Right renal cortex interstitium (tissue), 3 donors: ENCODE results near the gene FKBP1C. TPM values are rescaled to one million over a fixed set of nuclear protein-coding genes. Genes with fewer than 3 reads are reported as not detected.
"Not testable (repeated sequence)": the region's sequence is repeated elsewhere in the genome, so short reads cannot be mapped to it uniquely, and the experiment has no call there.

Experiments
- DNase-seq, 3 donors: peaks; one replicate each; pipeline ENCODE4 v3.0.0-alpha.2; 2013; ENCODE audit warnings: low read depth in 3 of 3, low spot score in 2 of 3
- polyA plus RNA-seq, 3 donors: library from polyadenylated mRNA; unstranded; fragments of 120-200 nt; gene quantifications; one replicate each; pipeline ENCODE4 v1.2.1, GENCODE V29; 2013; ENCODE audit not compliant: insufficient read length in 3 of 3

The FKBP1C gene
- 1 to 10 TPM in 1 of 3 donors, under 1 TPM in 2; 0.46 to 6.9 (median 0.91) TPM for polyA plus RNA-seq

DNA sequence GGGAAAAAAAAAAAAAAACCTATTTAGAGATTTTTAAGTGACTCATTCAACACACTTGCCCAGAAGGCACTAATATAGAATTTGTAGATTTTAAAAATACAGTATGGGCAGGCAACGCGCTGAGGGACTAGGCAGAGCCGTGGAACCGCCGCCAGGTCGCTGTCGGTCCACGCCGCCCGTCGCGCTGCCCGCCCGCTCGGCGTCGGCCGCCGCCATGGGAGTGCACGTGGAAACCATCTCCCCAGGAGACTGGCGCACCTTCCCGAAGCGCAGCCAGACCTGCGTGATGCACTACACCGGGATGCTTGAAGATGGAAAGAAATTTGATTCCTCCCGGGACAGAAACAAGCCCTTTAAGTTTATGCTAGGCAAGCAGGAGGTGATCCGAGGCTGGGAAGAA is at the start of gene FKBP1C:
TSS of gene FKBP1C (plus strand) at position 127 of the 400 bp plus-strand sequence.
- not testable (repeated sequence) for DNase-seq

DNA sequence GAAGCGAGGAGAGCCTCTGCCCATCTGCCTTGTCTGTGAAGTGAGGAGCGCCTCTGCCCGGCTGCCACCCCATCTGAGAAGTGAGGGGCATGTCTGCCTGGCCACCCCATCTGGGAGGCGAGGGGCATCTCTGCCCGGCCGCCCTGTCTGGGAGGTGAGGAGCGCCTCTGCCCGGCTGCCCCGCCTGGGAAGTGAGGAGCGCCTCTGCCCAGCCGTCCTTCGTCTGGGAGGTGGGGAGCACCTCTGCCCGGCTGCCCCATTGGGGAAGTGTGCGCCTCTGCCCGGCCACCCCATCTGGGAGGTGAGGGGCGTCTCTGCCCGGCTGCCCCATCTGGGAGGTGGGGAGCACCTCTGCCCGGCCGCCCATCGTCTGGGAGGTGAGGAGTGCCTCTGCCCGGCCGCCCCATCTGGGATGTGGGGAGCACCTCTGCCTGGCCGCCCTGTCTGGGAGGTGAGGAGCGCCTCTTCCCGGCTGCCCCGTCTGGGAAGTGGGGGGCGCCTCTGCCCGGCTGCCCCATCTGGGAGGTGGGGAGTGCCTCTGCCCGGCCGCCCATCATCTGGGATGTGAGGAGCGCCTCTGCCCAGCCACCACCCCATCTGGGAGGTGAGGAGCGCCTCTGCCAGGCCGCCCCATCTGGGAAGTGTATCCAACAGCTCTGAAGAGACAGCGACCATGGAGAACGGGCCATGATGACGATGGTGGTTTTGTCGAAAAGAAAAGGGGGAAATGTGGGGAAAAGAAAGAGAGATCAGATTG is 47.0 kb upstream of the FKBP1C start:
- not testable (repeated sequence) for DNase-seq

DNA sequence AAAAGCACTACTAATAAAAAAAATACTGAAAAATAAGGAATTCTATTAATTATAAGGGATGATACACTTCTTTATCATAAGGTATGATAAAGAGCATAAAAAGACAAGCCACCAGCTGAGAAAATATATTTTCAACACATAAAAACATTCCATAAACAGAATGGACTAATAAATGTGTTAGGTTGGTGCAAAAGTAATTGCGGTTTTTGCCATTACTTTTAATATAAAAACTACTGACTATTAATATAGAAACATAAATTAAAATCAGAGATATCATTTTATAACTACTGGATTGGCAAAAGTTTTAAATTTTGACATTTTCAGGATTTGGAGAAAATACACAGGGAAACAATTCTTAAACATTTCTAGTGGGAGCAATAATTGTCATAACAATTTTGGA is 37.1 kb upstream of the FKBP1C start:
- no peak for DNase-seq

DNA sequence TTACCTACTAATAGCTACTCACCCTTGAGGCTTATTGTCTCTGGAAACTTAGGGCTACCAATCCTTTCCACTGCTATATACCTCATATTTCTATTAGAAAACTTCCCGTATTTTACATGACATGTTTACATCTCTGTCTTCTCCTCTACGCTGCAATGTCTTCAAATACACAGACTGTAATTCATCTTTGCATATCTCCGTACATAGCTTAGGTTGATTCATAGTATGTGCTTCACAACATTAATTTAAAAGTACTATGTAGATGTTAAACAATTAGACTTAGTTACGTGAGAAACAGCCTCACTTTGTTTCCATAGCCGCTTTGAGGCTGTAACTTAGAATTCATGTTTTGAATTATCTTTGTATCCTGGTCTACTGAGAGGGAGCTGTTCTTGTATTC is 35.1 kb upstream of the FKBP1C start:
- no peak for DNase-seq

DNA sequence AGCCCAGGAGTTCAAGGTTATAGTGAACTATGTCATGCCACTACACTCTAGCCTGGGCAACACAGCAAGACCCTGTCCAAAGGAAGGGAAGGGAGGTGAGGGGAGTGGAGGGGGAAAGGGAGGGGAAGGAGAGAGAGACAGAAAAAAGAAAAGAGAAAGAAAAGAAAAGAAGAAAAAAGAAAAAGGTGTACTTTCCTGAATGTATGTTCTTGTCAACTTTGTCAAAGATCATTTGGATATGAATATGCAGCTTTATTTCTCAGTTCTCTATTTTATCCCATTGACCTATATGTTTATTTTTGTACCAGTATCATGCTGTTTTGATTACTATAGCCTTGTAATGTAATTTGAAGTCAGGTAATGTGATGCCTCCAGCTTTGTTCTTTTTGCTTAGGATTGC is 30.9 kb upstream of the FKBP1C start:
- DNase-seq = no peak

DNA sequence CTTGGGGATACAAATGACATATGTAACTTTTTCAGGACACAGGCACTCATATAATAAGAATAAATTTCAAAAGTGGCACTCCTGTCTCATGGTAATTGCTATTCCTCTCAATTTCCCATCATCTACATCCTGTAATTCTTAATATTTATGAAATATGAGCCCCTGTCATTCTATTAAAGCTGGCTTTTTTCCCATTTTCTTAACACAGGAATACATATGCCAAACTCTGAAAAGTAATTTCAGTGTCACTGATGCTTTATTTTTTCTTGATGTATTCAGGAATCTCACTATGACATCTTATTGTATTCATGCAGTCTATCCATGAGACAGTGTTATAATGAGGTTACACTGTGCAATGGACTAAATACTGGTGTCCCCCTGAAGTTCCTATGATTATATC is 24.3 kb upstream of the FKBP1C start:
- DNase-seq = no peak

DNA sequence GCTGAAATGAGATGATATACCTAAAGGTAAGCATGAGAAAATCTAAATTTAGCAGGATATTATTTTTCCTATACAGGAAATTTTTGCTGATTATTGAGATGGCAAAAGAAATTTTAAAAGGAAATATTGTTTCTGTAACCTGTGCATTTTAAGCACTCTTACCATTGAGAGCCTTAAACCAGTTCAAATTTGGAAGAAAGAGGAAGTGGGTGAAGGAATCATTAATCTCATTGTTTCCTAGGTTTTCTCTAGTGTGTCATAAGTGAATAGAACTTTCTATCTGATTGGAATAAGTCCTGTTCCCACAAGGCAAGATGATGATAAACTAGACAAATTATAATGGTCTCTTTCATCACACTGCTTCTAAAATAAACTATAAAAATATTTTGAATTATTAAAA is 22.4 kb upstream of the FKBP1C start:
- no peak for DNase-seq

DNA sequence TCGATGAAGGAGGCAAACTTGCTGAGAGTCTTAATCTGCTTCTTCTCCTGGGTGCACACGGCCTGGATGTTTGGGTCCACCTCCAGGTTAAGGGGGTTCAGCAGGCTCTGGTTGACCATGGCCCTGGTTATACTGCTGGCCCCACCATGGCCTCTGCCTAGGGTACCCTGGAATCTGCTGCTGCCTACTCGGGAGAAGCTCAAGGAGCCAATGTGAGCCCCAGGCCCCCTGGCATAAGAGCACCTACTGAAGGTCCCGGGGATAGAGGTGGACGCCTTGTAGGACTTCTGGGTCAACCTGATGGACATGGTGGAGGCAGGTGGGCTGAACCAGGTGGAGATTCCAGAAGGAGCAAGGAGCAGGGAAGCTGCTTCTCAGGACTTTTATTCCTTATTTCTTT is 17.9 kb upstream of the FKBP1C start:
- DNase-seq = no peak

DNA sequence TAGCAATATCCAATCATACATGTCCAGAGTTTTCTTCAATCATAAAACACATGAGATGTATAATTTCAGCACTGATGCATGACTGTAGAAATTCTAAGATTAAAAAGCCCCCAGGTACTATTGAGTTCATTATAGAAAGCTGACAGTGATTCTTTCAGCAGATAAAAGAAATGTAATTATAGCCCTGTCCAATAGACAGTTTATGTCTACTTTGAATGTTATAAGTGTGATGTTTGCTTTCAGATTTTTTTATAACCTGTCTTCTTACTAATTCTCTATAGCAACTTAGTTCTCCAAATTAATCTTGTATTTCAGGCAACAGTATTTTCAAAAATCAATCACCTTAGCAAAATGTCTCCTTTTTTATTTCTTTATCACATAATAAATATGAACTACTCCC is 13.5 kb upstream of the FKBP1C start:
- DNase-seq = no peak

DNA sequence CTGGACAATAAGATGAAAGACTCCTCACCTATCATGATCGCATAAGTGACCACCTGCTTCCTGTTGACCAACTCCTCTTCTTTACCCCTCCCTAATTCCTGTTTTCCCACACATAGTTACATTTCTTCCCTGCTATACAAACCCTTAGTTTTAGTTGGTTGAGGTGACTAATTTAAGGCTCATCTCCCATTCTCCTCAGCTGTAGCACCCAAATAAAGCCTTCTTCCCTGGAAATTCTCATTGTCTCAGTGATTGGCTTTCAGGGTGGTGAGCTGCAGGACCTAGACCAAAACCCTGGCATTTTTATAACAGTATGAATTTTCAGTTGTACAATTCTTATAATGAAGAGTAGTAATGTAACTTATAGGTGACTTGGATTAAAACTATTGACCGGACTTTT is 2.1 kb downstream of the FKBP1C start:
- no peak for DNase-seq

DNA sequence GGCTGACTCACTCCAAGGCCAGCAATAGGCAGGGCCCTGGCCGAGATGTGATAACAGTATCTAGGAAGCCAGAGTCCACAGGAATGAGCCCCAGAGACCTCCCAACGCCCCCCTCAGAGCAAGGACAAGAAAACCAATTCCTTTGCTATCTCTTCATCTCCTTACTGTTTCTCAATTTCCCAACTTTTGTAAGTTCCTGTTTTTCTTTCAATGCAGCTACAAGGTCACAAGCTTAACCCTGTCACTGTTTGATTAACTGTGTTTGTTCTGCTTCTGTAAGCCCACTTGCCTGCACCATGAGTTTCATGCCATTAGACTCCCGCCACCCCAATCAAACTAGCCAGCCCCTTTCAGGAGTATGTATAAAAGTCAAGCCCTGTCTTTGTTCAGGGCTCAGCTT is 3.5 kb downstream of the FKBP1C start:
- no peak for DNase-seq

DNA sequence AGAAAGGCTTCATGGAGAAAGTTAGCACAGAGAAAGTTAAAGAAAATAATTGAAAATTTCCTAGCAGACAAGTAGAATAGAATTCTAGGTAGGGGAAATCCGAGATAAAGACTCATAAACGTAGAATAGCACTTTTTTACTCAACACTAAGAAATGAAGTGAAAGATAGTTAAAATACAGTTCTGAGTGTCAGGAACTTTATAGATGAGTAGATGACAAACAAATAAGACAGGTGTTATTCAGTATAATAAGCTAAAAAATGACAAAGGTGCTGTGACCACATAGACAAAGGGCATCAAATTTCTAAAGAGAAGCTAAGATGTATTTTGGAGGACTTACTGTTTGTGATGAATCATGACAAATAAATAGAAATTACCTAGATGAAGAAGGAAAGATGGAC is 12.9 kb downstream of the FKBP1C start:
- no peak for DNase-seq

DNA sequence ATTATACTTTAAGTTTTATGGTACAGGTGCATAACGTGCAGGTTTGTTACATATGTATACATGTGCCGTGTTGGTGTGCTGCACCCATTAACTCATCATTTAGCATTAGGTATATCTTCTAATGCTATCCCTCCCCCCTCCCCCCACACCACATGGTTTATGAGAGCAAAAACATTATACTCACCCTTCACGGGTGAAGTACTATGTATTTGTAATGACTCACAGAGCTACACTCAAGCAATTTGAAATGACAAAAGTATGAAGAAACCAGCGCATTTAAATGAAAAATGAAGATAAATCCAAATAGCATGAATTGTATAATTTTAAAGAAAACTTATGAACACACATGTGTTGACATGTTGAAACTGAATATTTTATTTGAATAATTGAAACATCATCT is 14.7 kb downstream of the FKBP1C start:
- DNase-seq = not testable (repeated sequence)

DNA sequence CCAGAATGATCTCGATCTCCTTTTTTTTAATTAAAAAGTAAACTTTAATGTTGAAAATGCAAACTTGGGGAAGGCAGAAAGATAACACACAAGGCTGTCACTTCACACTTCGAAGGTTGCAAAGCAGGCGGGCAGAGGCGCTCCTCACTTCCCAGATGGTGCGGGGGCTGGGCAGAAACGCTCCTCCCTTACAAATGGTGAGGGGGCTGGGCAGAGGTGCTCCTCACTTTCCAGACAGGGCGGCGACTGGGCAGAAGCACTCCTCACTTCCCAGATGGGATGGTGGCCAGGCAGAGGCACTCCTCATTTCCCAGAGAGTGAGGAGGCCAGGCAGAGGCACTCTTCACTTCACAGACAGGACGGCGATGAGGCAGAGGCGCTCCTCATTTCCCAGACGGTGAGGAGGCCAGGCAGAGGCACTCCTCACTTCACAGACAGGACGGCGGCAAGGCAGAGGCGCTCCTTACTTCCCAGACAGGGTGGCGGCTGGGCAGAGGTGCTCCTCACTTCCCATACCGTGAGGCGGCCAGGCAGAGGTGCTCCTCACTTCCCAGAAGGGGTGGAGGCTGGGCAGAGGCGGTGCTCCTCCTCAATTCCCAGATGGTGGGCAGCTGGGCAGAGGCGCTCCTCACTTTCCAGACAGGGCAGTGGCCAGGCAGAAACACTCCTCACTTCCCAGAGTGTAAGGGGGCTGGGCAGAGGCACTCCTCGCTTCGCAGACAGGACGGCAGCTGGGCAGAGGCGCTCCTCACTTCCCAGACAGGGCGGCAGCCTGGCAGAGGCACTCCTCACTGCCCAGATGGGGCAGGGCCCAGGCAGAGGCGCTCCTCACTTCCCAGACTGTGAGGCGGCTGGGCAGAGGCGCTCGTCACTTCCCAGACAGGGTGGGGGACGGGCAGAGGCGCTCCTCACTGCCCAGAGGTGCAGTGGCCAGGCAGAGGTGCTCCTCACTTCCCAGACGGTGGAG is 16.9 kb downstream of the FKBP1C start:
- not testable (repeated sequence) for DNase-seq

DNA sequence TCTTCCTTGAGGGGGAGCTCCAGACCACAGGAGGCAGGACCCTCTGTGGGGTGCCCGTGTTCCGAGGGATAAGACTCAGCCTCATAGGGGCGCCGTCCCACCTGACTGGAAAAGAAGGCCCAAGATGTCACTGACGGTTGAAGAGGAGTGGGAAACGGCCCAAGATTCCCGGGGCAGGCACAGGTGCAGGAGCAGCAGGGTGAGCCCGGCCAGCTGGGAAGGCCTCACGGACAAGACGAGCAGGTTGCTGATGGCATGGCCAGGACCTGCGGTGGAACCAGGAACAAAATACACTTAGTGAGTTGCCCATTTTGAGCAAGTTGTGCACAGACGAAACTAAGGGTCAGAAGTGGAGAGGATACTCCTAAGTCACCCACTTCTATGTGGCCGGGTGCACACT is 18.8 kb downstream of the FKBP1C start:
- not testable (repeated sequence) for DNase-seq

DNA sequence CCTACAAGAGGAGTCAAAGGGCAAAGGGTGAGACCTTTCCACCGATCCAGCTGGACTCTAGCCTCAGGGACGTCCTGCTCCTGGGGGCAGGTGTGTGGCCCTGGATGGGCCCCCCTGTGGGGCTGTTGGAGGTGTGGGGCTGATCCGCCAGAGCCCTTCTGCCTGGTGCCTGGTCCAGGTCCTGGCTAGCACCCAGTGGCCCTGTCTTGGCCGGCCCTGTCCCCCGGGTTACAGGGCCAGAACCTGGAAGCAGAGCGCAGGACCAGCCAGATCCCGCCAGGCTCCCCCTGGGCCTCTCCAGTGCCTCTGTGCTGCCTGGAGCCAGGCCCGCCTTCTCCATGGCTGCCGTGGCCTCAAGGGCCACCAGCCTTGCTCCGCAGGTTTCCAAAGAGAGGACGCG is 19.2 kb downstream of the FKBP1C start:
- not testable (repeated sequence) for DNase-seq

DNA sequence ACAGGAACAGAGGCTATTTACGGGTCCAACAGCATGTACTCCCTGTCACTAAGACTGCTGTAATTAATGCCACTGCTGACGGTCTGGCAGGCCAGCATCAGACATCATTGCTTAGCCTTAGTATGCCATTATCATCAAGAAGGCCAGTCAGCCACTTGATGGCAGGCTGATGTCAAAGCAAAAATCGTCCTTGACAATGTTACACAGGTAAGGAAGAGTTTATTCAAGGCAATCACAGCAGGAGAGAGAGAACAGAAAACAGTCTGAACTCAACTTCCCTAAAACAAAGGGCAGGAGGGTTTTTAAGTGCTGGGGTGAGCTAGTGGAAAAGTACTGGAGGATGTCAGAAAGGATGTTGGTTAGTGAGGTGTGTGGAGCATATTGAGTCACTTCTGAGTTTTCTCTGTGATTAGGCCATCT is 25.1 kb downstream of the FKBP1C start:
- DNase-seq = no peak

DNA sequence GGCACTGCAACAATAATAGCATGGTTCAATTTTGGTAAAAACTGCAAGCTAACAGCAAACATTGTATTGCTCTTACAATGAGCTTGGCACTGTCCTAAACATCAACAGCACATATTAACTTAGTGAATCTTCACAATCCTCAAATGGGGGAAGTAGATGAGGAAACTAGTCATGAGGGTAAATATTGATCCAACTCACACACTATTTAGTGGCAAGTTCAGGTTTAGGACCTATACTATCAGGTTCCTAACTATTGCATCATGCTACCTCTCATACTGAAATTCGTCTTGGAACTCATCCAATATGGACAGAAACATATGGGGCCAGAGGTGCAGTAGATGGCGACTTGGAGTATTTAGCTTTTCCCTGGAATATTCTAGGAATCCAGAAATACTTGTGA is 34.2 kb downstream of the FKBP1C start:
- DNase-seq = no peak

DNA sequence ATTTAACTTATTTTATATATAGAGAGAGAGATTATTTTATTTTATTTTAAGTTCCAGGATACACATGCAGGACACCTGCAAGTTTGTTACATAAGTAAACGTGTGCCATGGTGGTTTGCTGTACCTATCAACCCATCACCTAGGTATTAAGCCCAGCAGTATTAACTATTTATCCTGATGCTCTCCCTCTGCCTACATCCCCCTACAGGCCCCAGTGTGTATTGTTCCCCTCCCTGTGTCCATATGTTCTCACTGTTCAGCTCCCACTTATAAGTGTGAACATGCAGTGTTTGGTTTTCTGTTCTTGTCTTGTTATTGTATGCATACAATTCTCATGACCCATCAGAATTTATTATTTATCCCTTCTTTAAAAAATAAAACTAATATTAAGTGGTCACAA is 34.6 kb downstream of the FKBP1C start:
- no peak for DNase-seq

DNA sequence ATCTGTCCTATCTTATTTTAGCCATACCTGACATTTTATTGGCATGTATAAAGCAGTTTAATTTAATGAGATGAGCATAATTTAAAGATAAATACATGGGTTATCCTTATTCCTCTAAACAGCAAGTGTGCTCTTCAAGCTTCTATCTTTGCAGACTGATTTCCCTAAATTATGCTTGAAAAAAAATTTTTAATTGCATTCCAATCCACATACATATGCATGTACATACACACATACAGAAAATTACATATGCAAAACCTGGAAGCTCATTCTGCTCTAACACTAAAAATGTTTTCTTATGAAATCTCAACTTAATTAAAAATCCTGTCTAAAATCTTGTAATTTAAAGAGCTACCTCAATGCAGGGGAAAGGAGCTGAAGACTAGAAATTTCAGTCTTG is 35.3 kb downstream of the FKBP1C start:
- DNase-seq = no peak

DNA sequence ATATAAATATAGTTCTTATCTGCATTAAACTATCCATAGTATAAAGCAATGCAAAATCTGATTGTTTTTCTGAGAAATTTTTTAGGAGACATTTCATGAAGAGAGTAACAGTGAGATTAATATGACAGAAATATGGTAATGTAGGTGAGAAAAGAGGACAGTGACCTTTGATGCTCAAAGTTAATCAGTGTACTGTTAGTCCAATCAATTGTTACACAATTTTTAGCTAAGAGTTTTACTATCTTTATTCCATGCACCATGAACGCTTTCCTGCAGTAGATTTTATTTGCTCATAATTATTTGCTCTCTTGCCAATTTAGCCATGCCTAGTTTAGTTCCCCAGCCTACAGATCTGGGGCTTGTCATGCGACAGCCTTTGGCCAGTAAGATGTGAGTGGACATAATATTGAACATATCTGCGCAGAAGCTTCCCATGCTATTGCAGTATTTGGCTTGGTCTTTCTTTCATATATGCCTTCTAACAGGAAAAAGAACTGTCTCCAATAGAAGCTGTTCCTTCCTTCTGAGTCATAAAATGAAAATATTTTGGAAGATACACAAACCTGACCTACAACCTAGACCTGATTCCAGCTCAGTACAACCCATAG is 38.7 kb downstream of the FKBP1C start:
- no peak for DNase-seq
